Sigmoid colon (tissue), 7 donors: ENCODE measurements around the gene ABHD8. TPM values are rescaled to one million over a fixed set of nuclear protein-coding genes. Genes with fewer than 3 reads are reported as not detected.
A peak's percentile ranks its signal among the peaks of the same experiment; 100 is the strongest.

ENCODE experiments used
- DNase-seq: peaks from one replicate; pipeline ENCODE4 v3.0.0-alpha.2; 2019
- H3K27ac ChIP-seq, 4 donors: fragments of 200-600 bp; sonication (generic); one replicate each; pipeline ENCODE4 v1.5.1; 2016 to 2019; ENCODE audit warnings: mild to moderate bottlenecking in 1 of 4
- H3K27me3 ChIP-seq, 3 donors: fragments of 200-600 bp; sonication (generic); one replicate each; pipeline ENCODE4 v1.5.1; 2019; ENCODE audit warnings: mild to moderate bottlenecking in 1 of 3
- H3K36me3 ChIP-seq, 4 donors: fragments of 200-600 bp; sonication (generic); one replicate each; pipeline ENCODE4 v1.5.1; 2016 to 2019
- H3K4me1 ChIP-seq, 4 donors: fragments of 200-600 bp; sonication (generic); one replicate each; pipeline ENCODE4 v1.5.1; 2017 to 2019
- H3K4me3 ChIP-seq, 4 donors: fragments of 200-600 bp; sonication (generic); one replicate each; pipeline ENCODE4 v1.5.1; 2017 to 2019; ENCODE audit warnings: mild to moderate bottlenecking in 2 of 4, moderate library complexity in 1 of 4
- H3K9me3 ChIP-seq, 4 donors: fragments of 200-600 bp in 3 of 4; sonication (generic) in 3 of 4; one replicate each; pipeline versions ENCODE4 v1.5.1 to v1.6.1; 2013 to 2019
- EP300 ChIP-seq, 4 donors: sonication (generic); formaldehyde crosslinking; IDR thresholded peaks; one replicate each; pipeline ENCODE4 v1.6.1; 2017; ENCODE audit warnings: antibody characterized with exemption in 4 of 4
- POLR2A ChIP-seq, 2 donors: fragments of 450-650 bp; IDR thresholded peaks; one replicate each; pipeline ENCODE4 v1.6.1; 2016; ENCODE audit warnings: antibody characterized with exemption in 2 of 2, mild to moderate bottlenecking in 2 of 2, moderate library complexity in 2 of 2
- POLR2AphosphoS5 ChIP-seq, 4 donors: sonication (generic); formaldehyde crosslinking; IDR thresholded peaks; one replicate each; pipeline ENCODE4 v1.6.1; 2017; ENCODE audit warnings: antibody characterized with exemption in 4 of 4
- WGBS, 2 donors: extraction: QIAGEN DNeasy Blood & Tissue Kit; methylation state at CpG; one replicate each; pipeline ENCODE4 v1.1.7; 2013; 5-methylcytosine and 5-hydroxymethylcytosine counted together
- intact Hi-C: fragments of 100-400 bp; cut with DNase I; formaldehyde crosslinking; loops from one replicate; pipeline ENCODE4 v1.15.1; 2023
- polyA plus RNA-seq, 3 donors: library from polyadenylated mRNA; stranded (reverse); fragments of 200-250 nt; gene quantifications; one replicate each; pipeline ENCODE4 v1.2.3, GENCODE V29; 2013
- total RNA-seq, 4 donors: library from RNA; depleted of rRNA; stranded (reverse); fragments of >200 nt; gene quantifications; one replicate each; pipeline ENCODE4 v1.1.0, GENCODE V29; 2016
- TF ChIP-seq, protein P1 (sequence below), 4 experiments: fragments of 450-650 bp in 3 of 4; fragments of 200-600 bp in 1 of 4; IDR thresholded peaks; one replicate each; pipeline ENCODE4 v1.5.1; 2016 to 2019; ENCODE audit warnings: antibody characterized with exemption in 4 of 4, mild to moderate bottlenecking in 3 of 4, moderate library complexity in 2 of 4
- donor health status: healthy with polysubstance abuse.
- donor health status: Bipolar disorder and iron deficiency.
- donor health status: healthy.

ABHD8 gene
- total and polyA plus RNA-seq, 7 donors, result 4.2 to 21.9 (median 15.5) TPM

- intact Hi-C loops, result loop anchor here (2.0 kb wide), 2 partner anchors 22 to 52 kb away; partner anchors contain the start of genes NR2F6 and USE1
- H3K4me1 ChIP-seq, result peaks cover 0 to 13% (median 11%) of the 10 kb centered on the region in 4 donors
- peak within 1 kb of the TSS; percentile 61 to 92 (median 75) for H3K4me3 ChIP-seq
- H3K27ac ChIP-seq, result peak within 1 kb of the TSS; percentile 80 to 86 (median 80)
- TF ChIP-seq EP300 (IDR thresholded peaks at IDR 0.05) (no peak), POLR2AphosphoS5 (IDR thresholded peaks at IDR 0.05) (peak; percentile 47 to 75 (median 68)), POLR2A (IDR thresholded peaks at IDR 0.05) (peak in 1 of 2 donors; percentile 7)
- TF ChIP-seq, protein P1, sequence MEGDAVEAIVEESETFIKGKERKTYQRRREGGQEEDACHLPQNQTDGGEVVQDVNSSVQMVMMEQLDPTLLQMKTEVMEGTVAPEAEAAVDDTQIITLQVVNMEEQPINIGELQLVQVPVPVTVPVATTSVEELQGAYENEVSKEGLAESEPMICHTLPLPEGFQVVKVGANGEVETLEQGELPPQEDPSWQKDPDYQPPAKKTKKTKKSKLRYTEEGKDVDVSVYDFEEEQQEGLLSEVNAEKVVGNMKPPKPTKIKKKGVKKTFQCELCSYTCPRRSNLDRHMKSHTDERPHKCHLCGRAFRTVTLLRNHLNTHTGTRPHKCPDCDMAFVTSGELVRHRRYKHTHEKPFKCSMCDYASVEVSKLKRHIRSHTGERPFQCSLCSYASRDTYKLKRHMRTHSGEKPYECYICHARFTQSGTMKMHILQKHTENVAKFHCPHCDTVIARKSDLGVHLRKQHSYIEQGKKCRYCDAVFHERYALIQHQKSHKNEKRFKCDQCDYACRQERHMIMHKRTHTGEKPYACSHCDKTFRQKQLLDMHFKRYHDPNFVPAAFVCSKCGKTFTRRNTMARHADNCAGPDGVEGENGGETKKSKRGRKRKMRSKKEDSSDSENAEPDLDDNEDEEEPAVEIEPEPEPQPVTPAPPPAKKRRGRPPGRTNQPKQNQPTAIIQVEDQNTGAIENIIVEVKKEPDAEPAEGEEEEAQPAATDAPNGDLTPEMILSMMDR (IDR thresholded peaks at IDR 0.05), result no peak
- peaks cover 0 to 37% (median 16%) of the 10 kb centered on the region in 4 donors for H3K36me3 ChIP-seq
- no peaks in the 10 kb centered on the region for H3K9me3 ChIP-seq
- H3K27me3 ChIP-seq, result no peaks in the 10 kb centered on the region
- WGBS, 2 donors, result 0% methylated on average over 27 of the region's 27 CpGs
- peak; percentile 98 for DNase-seq
These were observed 36.0 kb downstream of the ABHD8 start, which contains the start of gene BABAM1 for GRCh38 chr19:17266975-17267788. TSS of gene BABAM1 (plus strand) at chr19:17267443. CDS start at chr19:17268807, 1,364 bp downstream.

DNA sequence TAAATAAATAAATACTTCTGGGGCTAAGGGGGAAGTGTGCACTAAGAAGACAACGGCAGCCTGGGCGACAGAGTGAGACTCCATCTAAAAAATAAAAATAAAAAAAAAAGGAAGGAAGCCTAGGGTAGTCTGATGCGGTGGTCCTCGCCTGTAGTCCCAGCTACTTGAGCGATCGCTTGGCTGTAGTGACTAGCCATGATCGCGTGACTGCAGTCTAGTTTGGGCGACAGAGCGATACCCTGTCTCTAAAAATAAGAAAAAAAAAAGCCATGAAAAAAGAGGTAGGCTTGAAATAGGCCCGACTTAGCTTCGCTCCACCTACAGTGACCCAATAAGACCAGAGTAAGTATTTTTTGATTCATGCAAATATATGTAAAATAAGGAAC, 36.6 kb downstream of the ABHD8 start:
- Histone ChIP-seq H3K36me3 (peaks cover 0 to 31% (median 12%) of the 10 kb centered on the region in 4 donors), H3K4me1 (peaks cover 0 to 13% (median 11%) of the 10 kb centered on the region in 4 donors), H3K9me3 (no peaks in the 10 kb centered on the region), H3K27ac (peak overlapping the region; percentile 73 to 86 (median 80)), H3K27me3 (no peaks in the 10 kb centered on the region), H3K4me3 (no peak overlapping the region)
- no peak for DNase-seq
- intact Hi-C loops, result loop anchor here (2.0 kb wide), 2 partner anchors 22 to 52 kb away; partner anchors contain the start of genes NR2F6 and USE1
- WGBS, 2 donors, result 61 to 85% methylated on average over 12 of the region's 12 CpGs
- no peak for TF ChIP-seq EP300 (IDR thresholded peaks at IDR 0.05)
- TF ChIP-seq, protein P1 (IDR thresholded peaks at IDR 0.05), result no peak
- no peak for TF ChIP-seq POLR2A (IDR thresholded peaks at IDR 0.05)
- TF ChIP-seq POLR2AphosphoS5 (IDR thresholded peaks at IDR 0.05), result no peak

GRCh38 chr19:17266026-17266425, 37.2 kb downstream of the ABHD8 start:
- no peak for TF ChIP-seq POLR2A (IDR thresholded peaks at IDR 0.05)
- Histone ChIP-seq H3K9me3 (no peaks in the 10 kb centered on the region), H3K27me3 (no peaks in the 10 kb centered on the region), H3K4me1 (peaks cover 0 to 13% (median 11%) of the 10 kb centered on the region in 4 donors), H3K27ac (peak overlapping the region in 1 of 4 donors; percentile 80), H3K4me3 (no peak overlapping the region), H3K36me3 (peaks cover 0 to 25% (median 7%) of the 10 kb centered on the region in 4 donors)
- DNase-seq, result no peak
- 90 to 94% methylated on average over 7 of the region's 7 CpGs for WGBS, 2 donors
- intact Hi-C loops, result loop anchor here (2.0 kb wide), 2 partner anchors 21 to 51 kb away; partner anchors contain the start of genes NR2F6 and USE1

- intact Hi-C loops, result no loop called here
- H3K4me3 ChIP-seq, result peak within 1 kb of the TSS in 3 of 4 donors; percentile 12 to 25 (median 24)
- peaks cover 0 to 11% (median 2%) of the 10 kb centered on the region in 4 donors for H3K36me3 ChIP-seq
- no peak for DNase-seq
- peak within 1 kb of the TSS in 2 of 4 donors; percentile 9 to 60 for H3K27ac ChIP-seq
- peaks cover 0 to 13% (median 11%) of the 10 kb centered on the region in 4 donors for H3K4me1 ChIP-seq
- H3K9me3 ChIP-seq, result peaks cover 0 to 3% (median 0%) of the 10 kb centered on the region in 4 donors
- TF ChIP-seq, protein P1 (IDR thresholded peaks at IDR 0.05), result no peak
- no peak for TF ChIP-seq EP300 (IDR thresholded peaks at IDR 0.05)
- TF ChIP-seq POLR2AphosphoS5 (IDR thresholded peaks at IDR 0.05), result peak in 3 of 4 donors; percentile 30 to 44 (median 40)
- TF ChIP-seq POLR2A (IDR thresholded peaks at IDR 0.05), result no peak
- no peaks in the 10 kb centered on the region for H3K27me3 ChIP-seq
- 39 to 55% methylated on average over 5 of the region's 5 CpGs for WGBS, 2 donors
These were observed 38.6 kb downstream of the ABHD8 start, which contains the start of gene USHBP1 for GRCh38 chr19:17264641-17264979. TSS of gene USHBP1 (minus strand) at chr19:17264745. CDS start at chr19:17264299, 446 bp downstream.
